Neural progenitor cell (in vitro differentiated cells): ENCODE results near the gene NKAIN1. TPM values are rescaled to one million over a fixed set of nuclear protein-coding genes. Genes with fewer than 3 reads are reported as not detected.

ENCODE experiments used
- DNase-seq: peaks from one replicate; pipeline ENCODE4 v3.0.0-alpha.2; 2016; ENCODE audit warnings: low spot score
- H2AFZ ChIP-seq: fragments of 200-600 bp; sonication (generic); replicated peaks from 2 replicates; pipeline ENCODE4 v1.6.1; 2016; ENCODE audit warnings: antibody characterized with exemption
- H3F3A ChIP-seq: fragments of 200-600 bp; sonication (generic); 2 replicates; pipeline ENCODE4 v1.6.1; 2016; ENCODE audit warnings: antibody characterized with exemption, low read depth
- H3K27ac ChIP-seq: fragments of 200-600 bp; sonication (generic); 2 replicates; pipeline ENCODE4 v1.5.1; 2016; ENCODE audit warnings: mild to moderate bottlenecking
- H3K27me3 ChIP-seq: fragments of 200-600 bp; sonication (generic); 2 replicates; pipeline ENCODE4 v1.6.1; 2016; ENCODE audit warnings: mild to moderate bottlenecking, moderate library complexity
- H3K36me3 ChIP-seq: fragments of 200-600 bp; sonication (generic); 2 replicates; pipeline ENCODE4 v1.5.1; 2016
- H3K4me1 ChIP-seq: fragments of 200-600 bp; sonication (generic); 2 replicates; pipeline ENCODE4 v1.6.1; 2016; ENCODE audit warnings: mixed run types
- H3K4me2 ChIP-seq: fragments of 200-600 bp; sonication (generic); 2 replicates; pipeline ENCODE4 v1.6.1; 2016
- H3K4me3 ChIP-seq: fragments of 200-600 bp; sonication (generic); 2 replicates; pipeline ENCODE4 v1.5.1; 2016
- H3K79me2 ChIP-seq: fragments of 200-600 bp; sonication (generic); 2 replicates; pipeline ENCODE4 v1.6.1; 2016; ENCODE audit warnings: low read depth
- H3K9ac ChIP-seq: fragments of 200-600 bp; sonication (generic); 2 replicates; pipeline ENCODE4 v1.6.1; 2016
- H3K9me3 ChIP-seq: fragments of 200-600 bp; sonication (generic); 2 replicates; pipeline ENCODE4 v1.5.1; 2016; ENCODE audit warnings: low read depth
- H4K20me1 ChIP-seq: fragments of 200-600 bp; sonication (generic); 2 replicates; pipeline ENCODE4 v1.6.1; 2016; ENCODE audit warnings: low read depth
- H3K27ac Mint-ChIP-seq: 3 replicates; pipeline ENCODE4 v1.8.0; 2021; ENCODE audit warnings: mixed read lengths
- H3K27me3 Mint-ChIP-seq: 2 replicates; pipeline ENCODE4 v1.8.0; 2022; ENCODE audit warnings: low read depth, mild to moderate bottlenecking, inconsistent platforms, moderate library complexity, mixed read lengths; ENCODE audit not compliant: insufficient read depth
- H3K36me3 Mint-ChIP-seq: 3 replicates; pipeline ENCODE4 v1.8.0; 2021; ENCODE audit warnings: mixed read lengths
- H3K4me1 Mint-ChIP-seq: 3 replicates; pipeline ENCODE4 v1.8.0; 2021; ENCODE audit warnings: mixed read lengths
- H3K4me3 Mint-ChIP-seq: 3 replicates; pipeline ENCODE4 v1.8.0; 2021; ENCODE audit warnings: mild to moderate bottlenecking, moderate library complexity, mixed read lengths
- H3K9me3 Mint-ChIP-seq: 3 replicates; pipeline ENCODE4 v1.8.0; 2020; ENCODE audit warnings: mixed read lengths
- EZH2 ChIP-seq: fragments of 200-600 bp; sonication (generic); IDR thresholded peaks from 2 replicates; pipeline ENCODE4 v1.6.1; 2017; ENCODE audit warnings: antibody characterized with exemption, mild to moderate bottlenecking, moderate library complexity
- EZH2phosphoT487 ChIP-seq: fragments of 200-600 bp; sonication (generic); IDR thresholded peaks from 2 replicates; pipeline ENCODE4 v1.6.1; 2017; ENCODE audit warnings: antibody characterized with exemption
- total RNA-seq: library from RNA; depleted of rRNA; stranded (reverse); fragments of >200 nt; gene quantifications from 2 replicates; pipeline ENCODE4 v1.2.3, GENCODE V29; 2015; ENCODE audit warnings: low replicate concordance
- TF ChIP-seq, protein P1 (sequence below): fragments of 200-600 bp; sonication (generic); IDR thresholded peaks from 2 replicates; pipeline ENCODE4 v1.5.1; 2017; ENCODE audit warnings: antibody characterized with exemption, mild to moderate bottlenecking

Gene NKAIN1
- total RNA-seq, 1 donor from 2014 or later: 14.5 TPM

DNA sequence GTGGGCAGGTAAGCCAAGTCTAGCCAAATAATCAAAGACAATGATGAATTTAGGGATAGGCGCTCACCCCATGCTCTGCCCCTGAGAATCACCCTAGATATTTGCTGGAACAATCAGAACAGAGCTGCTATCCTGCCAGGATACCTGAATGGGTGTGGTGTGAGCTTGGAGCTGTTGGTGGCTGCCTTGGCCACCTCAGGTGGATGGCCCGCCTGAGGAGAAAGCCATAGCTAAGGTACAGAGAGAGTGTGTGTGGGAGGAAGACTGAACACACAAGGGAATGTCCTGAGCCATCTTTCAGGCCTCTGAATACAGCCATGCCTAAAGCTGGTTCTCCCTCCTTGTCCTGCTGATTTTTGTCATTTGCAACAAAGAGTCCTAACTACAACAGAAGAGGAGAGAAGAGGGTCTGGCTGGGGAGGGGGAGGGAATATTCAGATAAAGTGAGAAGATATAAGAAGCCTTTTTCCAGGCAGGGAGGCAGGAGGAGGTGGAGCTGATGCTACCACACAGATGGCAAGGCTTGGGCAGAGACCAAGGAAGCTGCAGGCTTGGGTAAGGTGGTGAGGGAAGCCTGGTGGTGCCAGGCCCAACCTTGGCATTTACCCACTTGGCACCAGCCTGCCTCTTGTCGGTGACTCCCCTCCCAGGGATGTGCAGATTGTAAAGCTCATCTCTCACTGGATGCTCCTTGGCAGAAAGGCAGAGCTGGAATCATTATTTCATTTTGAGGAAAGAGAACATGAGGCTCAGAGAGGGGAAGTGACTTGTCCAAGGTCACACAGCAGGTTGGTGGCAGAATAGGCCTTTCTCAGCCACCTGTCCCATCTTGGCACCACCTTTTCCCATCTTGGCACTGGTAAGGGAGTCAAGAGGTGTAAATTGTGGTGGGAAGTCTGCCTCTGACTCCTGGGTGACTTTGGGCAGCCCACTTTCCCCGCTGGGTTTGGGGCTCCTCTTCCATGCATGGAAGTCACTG lies 49.7 kb downstream of the NKAIN1 start:
- Mint-ChIP-seq H3K27ac (no peak overlapping the region), H3K4me1 (peaks cover 18% of the 10 kb centered on the region), H3K27me3 (peaks cover 2% of the 10 kb centered on the region), H3K4me3 (no peak overlapping the region), H3K36me3 (no peaks in the 10 kb centered on the region), H3K9me3 (no peaks in the 10 kb centered on the region)
- no peaks in the 10 kb centered on the region for H3K79me2 ChIP-seq
- no peak overlapping the region for H3K9ac ChIP-seq
- peaks cover 4% of the 10 kb centered on the region for H4K20me1 ChIP-seq
- DNase-seq: no peak
- H2AFZ ChIP-seq: no peak overlapping the region
- no peaks in the 10 kb centered on the region for H3K36me3 ChIP-seq
- H3K4me1 ChIP-seq: no peaks in the 10 kb centered on the region
- no peak overlapping the region for H3K4me2 ChIP-seq
- TF ChIP-seq, protein P1, sequence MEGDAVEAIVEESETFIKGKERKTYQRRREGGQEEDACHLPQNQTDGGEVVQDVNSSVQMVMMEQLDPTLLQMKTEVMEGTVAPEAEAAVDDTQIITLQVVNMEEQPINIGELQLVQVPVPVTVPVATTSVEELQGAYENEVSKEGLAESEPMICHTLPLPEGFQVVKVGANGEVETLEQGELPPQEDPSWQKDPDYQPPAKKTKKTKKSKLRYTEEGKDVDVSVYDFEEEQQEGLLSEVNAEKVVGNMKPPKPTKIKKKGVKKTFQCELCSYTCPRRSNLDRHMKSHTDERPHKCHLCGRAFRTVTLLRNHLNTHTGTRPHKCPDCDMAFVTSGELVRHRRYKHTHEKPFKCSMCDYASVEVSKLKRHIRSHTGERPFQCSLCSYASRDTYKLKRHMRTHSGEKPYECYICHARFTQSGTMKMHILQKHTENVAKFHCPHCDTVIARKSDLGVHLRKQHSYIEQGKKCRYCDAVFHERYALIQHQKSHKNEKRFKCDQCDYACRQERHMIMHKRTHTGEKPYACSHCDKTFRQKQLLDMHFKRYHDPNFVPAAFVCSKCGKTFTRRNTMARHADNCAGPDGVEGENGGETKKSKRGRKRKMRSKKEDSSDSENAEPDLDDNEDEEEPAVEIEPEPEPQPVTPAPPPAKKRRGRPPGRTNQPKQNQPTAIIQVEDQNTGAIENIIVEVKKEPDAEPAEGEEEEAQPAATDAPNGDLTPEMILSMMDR: no peak
- no peak for TF ChIP-seq EZH2phosphoT487
- TF ChIP-seq EZH2: no peak
- no peaks in the 10 kb centered on the region for H3K27me3 ChIP-seq
- H3K9me3 ChIP-seq: no peaks in the 10 kb centered on the region
- no peak overlapping the region for H3K27ac ChIP-seq
- H3F3A ChIP-seq: no peaks in the 10 kb centered on the region
- H3K4me3 ChIP-seq: no peak overlapping the region

DNA sequence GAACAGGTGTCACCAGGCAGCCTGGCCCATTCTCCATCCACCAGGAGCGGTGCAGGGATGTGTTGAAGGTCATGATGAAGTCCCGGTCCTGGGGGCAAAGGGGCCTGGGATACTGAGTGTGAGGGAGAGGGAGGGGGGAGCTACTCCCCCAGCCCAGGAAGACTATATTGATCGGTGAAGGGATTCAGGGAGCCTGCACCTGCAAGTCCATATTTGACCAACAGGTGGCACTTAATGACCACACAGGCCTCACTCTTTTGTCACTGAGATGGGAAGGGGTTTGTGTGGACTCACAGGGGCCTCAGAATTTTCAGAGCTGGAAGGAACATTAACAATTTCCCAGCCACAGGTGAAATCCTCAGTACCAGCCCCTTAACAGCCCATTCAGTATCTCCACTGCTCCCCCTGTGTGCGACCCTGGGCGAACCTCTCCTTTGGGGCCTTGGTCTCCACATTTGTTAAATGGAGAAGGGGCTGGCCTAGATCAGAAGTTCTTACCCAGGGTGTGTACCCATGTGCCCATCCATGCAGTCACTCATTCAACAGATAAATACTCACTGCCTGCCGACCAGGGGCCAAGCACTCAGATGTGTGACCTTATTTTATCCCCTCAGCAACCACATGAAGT lies 55.6 kb downstream of the NKAIN1 start:
- TF ChIP-seq EZH2phosphoT487 (no peak), EZH2 (no peak)
- TF ChIP-seq, protein P1: peak; percentile 87
- peaks cover 8% of the 10 kb centered on the region for H3K27me3 Mint-ChIP-seq
- Histone ChIP-seq H4K20me1 (peaks cover 34% of the 10 kb centered on the region), H3K79me2 (no peaks in the 10 kb centered on the region), H3K9me3 (no peaks in the 10 kb centered on the region), H3K27me3 (no peaks in the 10 kb centered on the region), H3K4me1 (no peaks in the 10 kb centered on the region), H3K4me3 (no peak overlapping the region), H3K27ac (no peak overlapping the region), H3K4me2 (no peak overlapping the region), H3K36me3 (no peaks in the 10 kb centered on the region), H3F3A (peaks cover 9% of the 10 kb centered on the region), H3K9ac (no peak overlapping the region), H2AFZ (no peak overlapping the region)
- H3K36me3 Mint-ChIP-seq: peaks cover 13% of the 10 kb centered on the region
- peak; percentile 80 for DNase-seq
- no peaks in the 10 kb centered on the region for H3K9me3 Mint-ChIP-seq
- H3K4me1 Mint-ChIP-seq: peaks cover 10% of the 10 kb centered on the region
- H3K4me3 Mint-ChIP-seq: peak overlapping the region; percentile 27
- no peak overlapping the region for H3K27ac Mint-ChIP-seq

DNA sequence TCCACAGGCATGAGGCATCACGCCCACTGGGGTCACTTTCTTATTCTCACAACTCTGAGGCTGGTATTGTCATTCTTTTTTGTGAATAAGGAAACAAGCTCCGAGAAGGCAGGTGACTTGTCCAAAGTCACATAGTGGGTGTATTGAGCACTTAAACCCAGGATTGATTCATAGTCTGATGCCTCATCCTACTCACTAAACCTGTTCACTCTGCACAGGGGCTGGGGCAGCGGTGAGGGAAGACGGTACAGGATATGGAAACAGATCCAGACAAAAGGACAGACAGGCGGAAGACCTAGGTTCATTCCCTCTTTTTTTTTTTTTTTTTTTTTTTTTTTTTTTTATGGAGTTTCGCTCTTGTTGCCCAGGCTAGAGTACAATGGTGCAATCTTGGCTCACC lies 56.6 kb downstream of the NKAIN1 start:
- H3F3A ChIP-seq: peaks cover 9% of the 10 kb centered on the region
- H3K27ac Mint-ChIP-seq: no peak overlapping the region
- no peaks in the 10 kb centered on the region for H3K4me1 ChIP-seq
- no peak overlapping the region for H3K4me3 ChIP-seq
- H3K27ac ChIP-seq: no peak overlapping the region
- DNase-seq: no peak
- H3K27me3 ChIP-seq: no peaks in the 10 kb centered on the region
- H3K4me3 Mint-ChIP-seq: no peak overlapping the region
- no peak overlapping the region for H3K9ac ChIP-seq
- peaks cover 34% of the 10 kb centered on the region for H4K20me1 ChIP-seq
- H3K36me3 Mint-ChIP-seq: peaks cover 15% of the 10 kb centered on the region
- H2AFZ ChIP-seq: no peak overlapping the region
- no peaks in the 10 kb centered on the region for H3K79me2 ChIP-seq
- no peaks in the 10 kb centered on the region for H3K9me3 Mint-ChIP-seq
- TF ChIP-seq EZH2 (no peak), EZH2phosphoT487 (no peak)
- TF ChIP-seq, protein P1: no peak
- no peak overlapping the region for H3K4me2 ChIP-seq
- H3K27me3 Mint-ChIP-seq: peaks cover 8% of the 10 kb centered on the region
- H3K4me1 Mint-ChIP-seq: peaks cover 8% of the 10 kb centered on the region
- H3K9me3 ChIP-seq: no peaks in the 10 kb centered on the region
- H3K36me3 ChIP-seq: no peaks in the 10 kb centered on the region
